Common myeloid progenitor, CD34-positive (primary cell): ENCODE results near the gene B3GAT3.
"Not testable (repeated sequence)": the region's sequence is repeated elsewhere in the genome, so short reads cannot be mapped to it uniquely, and the experiment has no call there.

Experiments
- CTCF ChIA-PET: fragments of 350-600 bp; sonication (Branson Sonifier 250); formaldehyde crosslinking; loops from one replicate; lab custom pipeline; 2021; ENCODE audit warnings: antibody characterized with exemption; lab: Charles Lee
- POLR2A ChIA-PET: fragments of 350-600 bp; sonication (Branson Sonifier 250); formaldehyde crosslinking; loops from one replicate; lab custom pipeline; 2021; ENCODE audit warnings: antibody characterized with exemption; lab: Charles Lee
- DNase-seq, 3 donors: peaks; one replicate each; pipeline versions ENCODE4 v3.0.0 to v3.0.0-alpha.2; 2013
- H3K27ac ChIP-seq, 2 experiments: 1 replicate in 1 of 2; 2 replicates in 1 of 2; pipeline ENCODE4 v1.7.0; 2013; ENCODE audit warnings: inconsistent platforms in 2 of 2, low read length in 2 of 2, mild to moderate bottlenecking in 2 of 2, low read depth in 1 of 2, moderate library complexity in 1 of 2; ENCODE audit not compliant: severe bottlenecking in 2 of 2, insufficient read depth in 1 of 2, poor library complexity in 1 of 2
- H3K27me3 ChIP-seq, 5 experiments: replicated peaks in 2 of 5; 1 replicate in 3 of 5; 2 replicates in 2 of 5; pipeline versions ENCODE4 v1.6.1 to v1.7.0; 2013; ENCODE audit warnings: low read length in 4 of 5, mild to moderate bottlenecking in 2 of 5, moderate library complexity in 2 of 5, inconsistent platforms in 1 of 5; ENCODE audit not compliant: insufficient read depth in 5 of 5, control insufficient read depth in 4 of 5
- H3K36me3 ChIP-seq, 4 experiments: 1 replicate in 2 of 4; 2 replicates in 2 of 4; pipeline versions ENCODE4 v1.6.1 to v1.7.0; 2013; ENCODE audit warnings: low read length in 3 of 4, control low read depth in 1 of 4, mild to moderate bottlenecking in 1 of 4; ENCODE audit not compliant: control insufficient read depth in 4 of 4, insufficient read depth in 4 of 4
- H3K4me1 ChIP-seq, 4 experiments: 1 replicate in 3 of 4; 2 replicates in 1 of 4; pipeline versions ENCODE4 v1.6.1 to v1.7.1; 2013; ENCODE audit warnings: low read length in 3 of 4, mild to moderate bottlenecking in 3 of 4, control low read depth in 1 of 4, inconsistent platforms in 1 of 4, moderate library complexity in 1 of 4; ENCODE audit not compliant: control insufficient read depth in 4 of 4, insufficient read depth in 4 of 4; ENCODE audit errors: control extremely low read depth in 1 of 4
- H3K4me3 ChIP-seq, 7 experiments: 1 replicate in 4 of 7; 2 replicates in 3 of 7; pipeline versions ENCODE4 v1.5.1 to v1.7.0; 2013; ENCODE audit warnings: mild to moderate bottlenecking in 7 of 7, low read length in 6 of 7, moderate library complexity in 6 of 7, inconsistent platforms in 2 of 7, low read depth in 2 of 7, control low read depth in 1 of 7; ENCODE audit not compliant: insufficient read depth in 4 of 7, control insufficient read depth in 1 of 7; ENCODE audit errors: extremely low read depth in 1 of 7
- H3K9me3 ChIP-seq, 5 experiments: 1 replicate in 4 of 5; 2 replicates in 1 of 5; pipeline versions ENCODE4 v1.6.1 to v1.7.1; 2013; ENCODE audit warnings: low read length in 4 of 5, mild to moderate bottlenecking in 2 of 5, inconsistent platforms in 1 of 5, low read depth in 1 of 5, moderate library complexity in 1 of 5; ENCODE audit not compliant: control insufficient read depth in 4 of 5, insufficient read depth in 2 of 5; ENCODE audit errors: control extremely low read depth in 1 of 5
- WGBS: methylation state at CpG from one replicate; pipeline ENCODE4 v1.1.5; 2013; ENCODE audit not compliant: insufficient coverage; 5-methylcytosine and 5-hydroxymethylcytosine counted together

The B3GAT3 gene

DNA sequence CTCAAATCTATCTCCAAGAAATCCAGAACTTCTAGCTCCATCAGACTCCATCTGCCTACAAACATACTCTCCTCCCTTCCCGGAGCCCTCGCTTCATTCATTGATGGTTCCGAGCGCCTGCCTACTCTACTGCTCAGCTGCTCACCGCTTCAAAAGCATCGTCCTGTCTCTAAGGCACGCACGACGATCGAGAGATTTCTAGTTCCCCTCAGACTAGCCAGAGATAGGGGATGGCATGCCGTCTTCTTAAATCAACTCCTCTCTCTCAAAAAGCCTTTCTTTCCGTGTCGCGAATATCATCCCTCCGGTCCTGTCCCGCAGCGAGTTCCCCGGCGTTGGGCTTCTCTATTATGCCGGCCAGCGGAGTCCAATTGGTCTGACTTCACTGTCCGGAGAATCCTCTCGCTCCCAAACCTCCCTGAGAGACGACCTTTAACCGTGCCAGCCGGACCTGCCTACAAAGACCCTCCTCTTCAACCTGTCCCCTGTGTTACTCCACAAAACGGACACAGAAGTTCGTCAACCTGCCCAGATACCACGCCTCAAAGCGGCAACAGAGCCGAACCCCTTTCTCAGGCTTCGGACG lies 48.7 kb downstream of the B3GAT3 start:
- POLR2A ChIA-PET = interaction anchor here (0.7 to 3.3 kb wide), 3 partner anchors 19 to 31 kb away, joined by 3 to 25 read pairs (median 7); partner anchors contain the start of genes MTA2 and TUT1
- no peaks in the 10 kb centered on the region for H3K27me3 ChIP-seq
- 1% methylated on average over 33 of the region's 33 CpGs for WGBS
- DNase-seq = peak in 2 of 3 donors; percentile 53 to 61
- H3K9me3 ChIP-seq = no peaks in the 10 kb centered on the region
- H3K4me3 ChIP-seq = peak overlapping the region; percentile 86 to 99 (median 96)
- peaks cover 10 to 38% (median 30%) of the 10 kb centered on the region in 4 experiments for H3K4me1 ChIP-seq
- peaks cover 10 to 65% (median 53%) of the 10 kb centered on the region in 4 experiments for H3K36me3 ChIP-seq
- CTCF ChIA-PET = interaction anchor here (0.7 to 4.5 kb wide), 11 partner anchors 8 to 179 kb away, joined by 3 to 36 read pairs (median 5); partner anchors contain the start of gene TUT1
- H3K27ac ChIP-seq = peak overlapping the region; percentile 88 to 95

GRCh38 chr11:62572431-62572830 lies 49.4 kb downstream of the B3GAT3 start:
- WGBS = 96% methylated on average over 9 of the region's 12 CpGs
- H3K27me3 ChIP-seq = no peaks in the 10 kb centered on the region
- peak overlapping the region in 6 of 7 experiments; percentile 86 to 99 (median 96) for H3K4me3 ChIP-seq
- peaks cover 10 to 38% (median 30%) of the 10 kb centered on the region in 4 experiments for H3K4me1 ChIP-seq
- peak overlapping the region; percentile 88 to 95 for H3K27ac ChIP-seq
- H3K9me3 ChIP-seq = no peaks in the 10 kb centered on the region
- CTCF ChIA-PET = interaction anchor here (0.7 to 4.5 kb wide), 5 partner anchors 11 to 148 kb away, joined by 3 to 36 read pairs (median 5); no protein-coding TSS in a partner anchor
- POLR2A ChIA-PET = interaction anchor here (0.7 to 3.3 kb wide), 2 partner anchors 19 to 30 kb away, joined by 3 to 25 read pairs; partner anchors contain the start of gene TUT1
- H3K36me3 ChIP-seq = peaks cover 10 to 66% (median 53%) of the 10 kb centered on the region in 4 experiments
- no peak for DNase-seq

DNA sequence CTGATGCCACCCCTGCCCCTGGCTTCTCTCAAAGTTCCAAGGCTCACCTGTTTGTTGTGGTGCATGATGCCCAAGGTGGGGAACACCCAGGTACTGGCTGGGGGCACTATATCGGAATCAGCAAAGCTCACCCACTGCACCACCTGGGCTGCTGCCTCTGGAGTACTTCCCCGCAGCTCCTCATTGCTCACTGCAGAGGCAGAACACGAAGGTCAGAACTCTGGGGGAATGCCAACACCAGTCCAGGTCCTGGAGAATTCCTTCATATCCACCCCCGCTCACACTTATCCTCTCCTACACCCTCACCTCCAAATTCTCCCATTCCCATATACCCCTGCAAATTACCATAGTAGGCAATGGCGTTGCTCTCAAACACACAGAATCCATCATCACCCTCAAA lies 50.3 kb downstream of the B3GAT3 start:
- Histone ChIP-seq H3K36me3 (peaks cover 9 to 67% (median 54%) of the 10 kb centered on the region in 4 experiments), H3K4me1 (peaks cover 10 to 38% (median 30%) of the 10 kb centered on the region in 4 experiments), H3K4me3 (peak overlapping the region in 1 of 7 experiments; percentile 96), H3K27ac (peak overlapping the region in 1 of 2 experiments; percentile 95)
- DNase-seq, POLR2A ChIA-PET, H3K27me3 ChIP-seq, H3K9me3 ChIP-seq: not testable (repeated sequence)
- CTCF ChIA-PET = interaction anchor here (0.7 to 4.5 kb wide), 4 partner anchors 10 to 147 kb away, joined by 3 to 36 read pairs (median 4); no protein-coding TSS in a partner anchor
- 100% methylated on average over 4 of the region's 5 CpGs for WGBS

DNA sequence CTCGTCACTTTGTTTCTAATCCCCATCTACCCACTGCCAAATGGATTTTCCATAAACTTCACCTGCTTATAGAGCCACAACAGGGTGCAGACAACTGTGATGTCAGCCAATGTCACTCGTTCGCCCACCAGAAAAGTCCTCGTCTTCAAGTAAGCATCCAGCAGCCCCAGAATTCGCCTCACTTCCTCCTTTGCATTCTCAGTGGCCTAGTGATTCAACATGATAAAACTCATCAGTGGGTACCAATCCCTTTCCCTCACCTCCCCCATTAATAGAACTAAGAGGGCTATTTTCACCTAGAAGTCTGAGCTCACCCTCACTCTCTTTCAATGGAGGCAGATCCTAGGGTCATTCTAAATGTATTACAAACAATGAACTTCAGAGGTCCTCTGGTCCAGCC lies 50.9 kb downstream of the B3GAT3 start:
- POLR2A ChIA-PET, H3K9me3 ChIP-seq, H3K27me3 ChIP-seq, DNase-seq, H3K4me3 ChIP-seq: not testable (repeated sequence)
- peaks cover 12 to 67% (median 54%) of the 10 kb centered on the region in 4 experiments for H3K36me3 ChIP-seq
- peaks cover 10 to 38% (median 30%) of the 10 kb centered on the region in 4 experiments for H3K4me1 ChIP-seq
- peak overlapping the region in 1 of 2 experiments; percentile 43 for H3K27ac ChIP-seq
- WGBS = 95% methylated on average over 2 of the region's 5 CpGs
- CTCF ChIA-PET = interaction anchor here (0.7 to 4.5 kb wide), 7 partner anchors 9 to 149 kb away, joined by 3 to 36 read pairs (median 4); partner anchors contain the start of gene TUT1

GRCh38 chr11:62569611-62570010 lies 52.2 kb downstream of the B3GAT3 start:
- H3K4me3 ChIP-seq = no peak overlapping the region

GRCh38 chr11:62567018-62567633 lies 54.7 kb downstream of the B3GAT3 start:
- H3K27me3 ChIP-seq = no peaks in the 10 kb centered on the region
- 93% methylated on average over 3 of the region's 8 CpGs for WGBS
- H3K9me3 ChIP-seq = no peaks in the 10 kb centered on the region
- peak overlapping the region in 1 of 2 experiments; percentile 25 for H3K27ac ChIP-seq
- ChIA-PET CTCF (interaction anchor here (0.8 to 19.4 kb wide), 9 partner anchors 8 to 174 kb away, joined by 3 to 283 read pairs (median 4); partner anchors contain the start of genes AHNAK and TUT1), POLR2A (interaction anchor here (0.6 to 1.3 kb wide), 3 partner anchors 10 to 194 kb away, joined by 3 to 5 read pairs (median 3); no protein-coding TSS in a partner anchor)
- H3K4me1 ChIP-seq = peaks cover 0 to 12% (median 5%) of the 10 kb centered on the region in 4 experiments
- H3K4me3 ChIP-seq = no peak overlapping the region
- DNase-seq = no peak
- H3K36me3 ChIP-seq = peaks cover 19 to 83% (median 66%) of the 10 kb centered on the region in 4 experiments

More at GRCh38 chr11:62569611-62570010, 52.2 kb downstream of the B3GAT3 start:
- Histone ChIP-seq H3K4me1 (peaks cover 8 to 27% (median 18%) of the 10 kb centered on the region in 4 experiments), H3K27me3 (no peaks in the 10 kb centered on the region), H3K36me3 (peaks cover 13 to 72% (median 58%) of the 10 kb centered on the region in 4 experiments), H3K27ac (peak overlapping the region in 1 of 2 experiments; percentile 25), H3K9me3 (no peaks in the 10 kb centered on the region)
- WGBS = no CpG with 5 or more reads among the region's 1 CpG
- POLR2A ChIA-PET = no interaction called here
- CTCF ChIA-PET = interaction anchor here (0.6 to 4.5 kb wide), 8 partner anchors 8 to 174 kb away, joined by 3 to 36 read pairs (median 6); partner anchors contain the start of gene TUT1
- DNase-seq = no peak
